Gastroesophageal sphincter (tissue), 4 donors: ENCODE measurements around the gene SDK1. TPM values are rescaled to one million over a fixed set of nuclear protein-coding genes. Genes with fewer than 3 reads are reported as not detected.

Experiments used
- ATAC-seq: fragments of 150-250 bp; one replicate; pipeline ENCODE4 v1.9.1; 2016; ENCODE audit warnings: mild to moderate bottlenecking, moderate library complexity
- H3K27ac ChIP-seq, 4 donors: fragments of 200-600 bp; sonication (generic) in 3 of 4; 1 replicate in 3 of 4; 2 replicates in 1 of 4; pipeline ENCODE4 v1.5.1; 2016 to 2019
- H3K27me3 ChIP-seq: fragments of 200-600 bp; sonication (generic); one replicate; pipeline ENCODE4 v1.5.1; 2019
- H3K36me3 ChIP-seq, 2 donors: fragments of 200-600 bp; sonication (generic); one replicate each; pipeline ENCODE4 v1.5.1; 2019; ENCODE audit warnings: control low read depth in 1 of 2
- H3K4me1 ChIP-seq, 3 donors: fragments of 200-600 bp; sonication (generic); 1 replicate in 2 of 3; 2 replicates in 1 of 3; pipeline ENCODE4 v1.5.1; 2016 to 2019; ENCODE audit warnings: control low read depth in 2 of 3
- H3K4me3 ChIP-seq, 2 donors: fragments of 200-600 bp; sonication (generic); one replicate each; pipeline ENCODE4 v1.5.1; 2019; ENCODE audit warnings: mild to moderate bottlenecking in 1 of 2, moderate library complexity in 1 of 2
- H3K9me3 ChIP-seq, 3 donors: fragments of 200-600 bp; sonication (generic); one replicate each; pipeline ENCODE4 v1.5.1; 2017 to 2019; ENCODE audit warnings: control low read depth in 2 of 3
- EP300 ChIP-seq: sonication (generic); formaldehyde crosslinking; IDR thresholded peaks from one replicate; pipeline ENCODE4 v1.6.1; 2017; ENCODE audit warnings: antibody characterized with exemption, mild to moderate bottlenecking
- POLR2A ChIP-seq, 2 donors: fragments of 450-650 bp; IDR thresholded peaks; one replicate each; pipeline ENCODE4 v1.6.1; 2017; ENCODE audit warnings: antibody characterized with exemption in 2 of 2, mild to moderate bottlenecking in 2 of 2, moderate library complexity in 1 of 2
- POLR2AphosphoS5 ChIP-seq: sonication (generic); formaldehyde crosslinking; IDR thresholded peaks from one replicate; pipeline ENCODE4 v1.6.1; 2017; ENCODE audit warnings: antibody characterized with exemption
- WGBS, 2 donors: methylation state at CpG; one replicate each; pipeline ENCODE4 v1.1.5; 2018; ENCODE audit warnings: low coverage in 1 of 2; 5-methylcytosine and 5-hydroxymethylcytosine counted together
- total RNA-seq, 4 donors: library from RNA; depleted of rRNA; stranded (reverse); fragments of >200 nt; gene quantifications; one replicate each; pipeline ENCODE4 v1.1.0, GENCODE V29; 2016
- TF ChIP-seq, protein P1 (sequence below), 4 experiments: fragments of 200-600 bp in 2 of 4; fragments of 450-650 bp in 2 of 4; sonication (generic) in 1 of 4; IDR thresholded peaks; one replicate each; pipeline ENCODE4 v1.5.1; 2017 to 2019; ENCODE audit warnings: antibody characterized with exemption in 4 of 4, mild to moderate bottlenecking in 2 of 4, moderate library complexity in 2 of 4

Gene SDK1
- total RNA-seq, 4 donors from 2014 or later, result 6.1 to 13.6 (median 8.7) TPM

DNA sequence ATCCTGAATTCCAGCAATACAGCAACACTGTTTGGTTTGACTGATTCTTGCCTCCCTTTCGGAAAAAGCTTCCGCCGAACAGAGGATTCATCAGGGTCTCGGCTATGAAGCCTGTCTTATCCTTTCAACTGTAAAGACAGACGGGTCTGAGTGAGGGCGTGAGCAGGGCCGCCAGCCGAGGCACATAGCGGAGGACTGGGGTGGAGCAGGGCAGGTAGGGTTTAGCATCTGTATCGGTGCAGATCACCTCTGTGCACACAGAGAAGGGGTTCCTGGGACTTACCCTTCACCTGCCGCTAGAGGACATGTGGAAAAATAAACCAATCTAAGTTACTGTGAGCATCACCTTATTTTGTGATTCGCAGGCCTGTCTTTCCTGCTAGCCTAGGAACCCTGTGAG, 724.2 kb downstream of the SDK1 start:
- WGBS, 2 donors, result 95 to 96% methylated on average over 6 to 8 of the region's 12 CpGs
- no peaks in the 10 kb centered on the region for H3K4me1 ChIP-seq
- no peaks in the 10 kb centered on the region for H3K27me3 ChIP-seq
- H3K4me3 ChIP-seq, result no peak overlapping the region
- TF ChIP-seq POLR2AphosphoS5 (no peak), EP300 (no peak), POLR2A (IDR thresholded peaks at IDR 0.05) (no peak)
- TF ChIP-seq, protein P1, sequence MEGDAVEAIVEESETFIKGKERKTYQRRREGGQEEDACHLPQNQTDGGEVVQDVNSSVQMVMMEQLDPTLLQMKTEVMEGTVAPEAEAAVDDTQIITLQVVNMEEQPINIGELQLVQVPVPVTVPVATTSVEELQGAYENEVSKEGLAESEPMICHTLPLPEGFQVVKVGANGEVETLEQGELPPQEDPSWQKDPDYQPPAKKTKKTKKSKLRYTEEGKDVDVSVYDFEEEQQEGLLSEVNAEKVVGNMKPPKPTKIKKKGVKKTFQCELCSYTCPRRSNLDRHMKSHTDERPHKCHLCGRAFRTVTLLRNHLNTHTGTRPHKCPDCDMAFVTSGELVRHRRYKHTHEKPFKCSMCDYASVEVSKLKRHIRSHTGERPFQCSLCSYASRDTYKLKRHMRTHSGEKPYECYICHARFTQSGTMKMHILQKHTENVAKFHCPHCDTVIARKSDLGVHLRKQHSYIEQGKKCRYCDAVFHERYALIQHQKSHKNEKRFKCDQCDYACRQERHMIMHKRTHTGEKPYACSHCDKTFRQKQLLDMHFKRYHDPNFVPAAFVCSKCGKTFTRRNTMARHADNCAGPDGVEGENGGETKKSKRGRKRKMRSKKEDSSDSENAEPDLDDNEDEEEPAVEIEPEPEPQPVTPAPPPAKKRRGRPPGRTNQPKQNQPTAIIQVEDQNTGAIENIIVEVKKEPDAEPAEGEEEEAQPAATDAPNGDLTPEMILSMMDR (IDR thresholded peaks at IDR 0.05), result no peak
- no peak overlapping the region for H3K27ac ChIP-seq
- peaks cover 0 to 14% (median 0%) of the 10 kb centered on the region in 3 donors for H3K9me3 ChIP-seq
- no peaks in the 10 kb centered on the region for H3K36me3 ChIP-seq
- no peak for ATAC-seq

DNA sequence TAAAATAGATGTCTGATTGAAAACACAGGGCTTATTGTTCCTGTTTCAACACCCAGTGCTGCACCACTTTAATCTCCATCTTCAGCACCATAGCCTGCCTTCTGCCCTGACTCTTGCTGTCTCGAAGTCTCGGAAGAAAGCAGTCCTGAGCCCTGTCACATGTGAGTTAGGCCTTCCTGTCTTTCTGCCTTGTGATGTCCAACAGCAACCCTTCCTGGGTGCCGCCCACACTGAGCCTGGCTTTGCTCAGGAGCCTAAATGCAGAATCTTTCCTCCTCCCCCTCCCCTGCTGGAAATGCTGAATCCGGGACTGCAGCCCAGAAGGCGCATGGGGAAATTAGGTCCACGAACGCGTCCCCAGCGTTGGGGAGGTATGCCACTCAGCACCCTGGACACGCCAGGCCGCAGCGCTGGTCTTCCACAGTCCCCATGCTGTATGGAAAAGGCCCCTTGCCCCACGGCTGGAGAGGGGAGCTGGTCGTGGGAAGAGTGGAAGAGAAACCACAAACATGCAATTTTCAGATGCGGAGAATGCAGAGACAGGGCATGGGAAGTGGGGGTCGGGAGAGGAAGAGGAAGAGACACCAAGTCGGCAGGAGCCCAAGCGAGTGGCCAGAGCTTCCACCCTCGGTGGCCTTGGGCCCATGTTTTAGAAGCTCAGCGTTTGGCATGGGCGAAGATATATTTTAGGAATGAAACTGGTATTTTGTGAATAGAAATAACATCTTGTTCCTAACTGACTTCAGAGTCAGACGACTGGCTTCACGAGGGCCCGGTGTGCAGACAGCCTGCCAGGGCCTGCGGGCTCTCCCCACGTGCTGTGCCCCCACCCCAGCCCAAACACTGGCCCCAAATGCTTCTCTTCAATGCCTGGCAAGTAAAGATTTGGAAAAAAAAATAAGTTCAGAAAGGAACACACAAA, 724.9 kb downstream of the SDK1 start:
- ATAC-seq, result no peak
- TF ChIP-seq POLR2A (IDR thresholded peaks at IDR 0.05) (no peak), POLR2AphosphoS5 (no peak), EP300 (no peak)
- TF ChIP-seq, protein P1 (IDR thresholded peaks at IDR 0.05), result no peak
- H3K4me3 ChIP-seq, result no peak overlapping the region
- no peaks in the 10 kb centered on the region for H3K27me3 ChIP-seq
- WGBS, 2 donors, result 52 to 72% methylated on average over 6 to 17 of the region's 26 CpGs
- H3K27ac ChIP-seq, result no peak overlapping the region
- peaks cover 0 to 7% (median 0%) of the 10 kb centered on the region in 3 donors for H3K9me3 ChIP-seq
- no peaks in the 10 kb centered on the region for H3K4me1 ChIP-seq
- no peaks in the 10 kb centered on the region for H3K36me3 ChIP-seq

DNA sequence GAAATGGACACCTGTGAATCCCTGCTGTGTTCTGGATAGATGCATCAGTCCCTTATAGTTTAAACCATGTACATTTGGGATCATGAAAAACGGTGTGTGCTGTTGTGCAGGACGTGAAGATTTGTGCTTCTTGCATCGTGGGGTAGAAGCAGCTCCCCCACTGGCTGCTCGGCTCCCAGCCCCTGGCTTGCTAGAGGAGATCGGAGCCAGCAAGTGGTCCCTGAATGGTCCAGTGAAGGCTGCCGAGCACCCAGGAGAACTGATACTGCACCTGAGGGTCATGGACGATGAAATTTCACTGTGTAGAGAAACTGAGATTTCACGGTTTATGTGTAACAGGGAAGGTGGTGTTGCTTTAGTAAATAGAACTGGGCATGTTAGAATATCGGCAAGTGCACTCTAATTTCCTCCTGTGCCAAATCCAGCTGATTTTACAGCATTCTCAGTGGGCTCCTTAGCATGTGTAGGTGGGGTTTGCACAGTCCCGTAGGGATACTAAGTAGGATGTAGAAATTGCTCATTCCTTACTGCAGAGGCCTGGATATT, 726.0 kb downstream of the SDK1 start:
- Histone ChIP-seq H3K9me3 (no peaks in the 10 kb centered on the region), H3K36me3 (no peaks in the 10 kb centered on the region), H3K4me1 (no peaks in the 10 kb centered on the region), H3K27me3 (no peaks in the 10 kb centered on the region), H3K27ac (no peak overlapping the region), H3K4me3 (no peak overlapping the region)
- WGBS, 2 donors, result 88 to 93% methylated on average over 5 to 8 of the region's 10 CpGs
- TF ChIP-seq, protein P1 (IDR thresholded peaks at IDR 0.05), result no peak
- TF ChIP-seq POLR2A (IDR thresholded peaks at IDR 0.05) (no peak), EP300 (no peak), POLR2AphosphoS5 (no peak)
- ATAC-seq, result no peak

DNA sequence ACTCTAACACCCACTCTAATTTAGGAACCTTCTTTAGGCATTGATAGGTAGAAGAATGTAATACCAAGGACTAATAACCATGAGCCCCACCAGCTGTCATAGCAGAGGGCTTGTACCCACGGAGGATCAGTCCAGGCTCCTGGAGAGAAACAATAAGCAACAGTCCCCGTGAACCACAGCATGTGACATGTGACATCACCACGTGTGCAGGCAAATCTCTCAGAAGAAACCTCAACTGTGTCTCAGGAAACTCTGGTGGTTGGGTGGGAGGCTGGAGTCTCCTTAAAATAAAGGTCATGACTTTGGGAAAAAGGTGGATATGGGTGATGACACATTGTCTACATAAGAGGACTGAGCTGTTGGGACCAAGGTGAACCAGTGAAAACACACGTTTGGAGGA, 727.2 kb downstream of the SDK1 start:
- no peaks in the 10 kb centered on the region for H3K27me3 ChIP-seq
- no peaks in the 10 kb centered on the region for H3K9me3 ChIP-seq
- H3K27ac ChIP-seq, result no peak overlapping the region
- no peak for ATAC-seq
- WGBS, 2 donors, result 29 to 61% methylated on average over 1 to 3 of the region's 4 CpGs
- H3K4me3 ChIP-seq, result no peak overlapping the region
- no peaks in the 10 kb centered on the region for H3K36me3 ChIP-seq
- H3K4me1 ChIP-seq, result no peaks in the 10 kb centered on the region
- TF ChIP-seq EP300 (no peak), POLR2AphosphoS5 (no peak), POLR2A (IDR thresholded peaks at IDR 0.05) (no peak)
- TF ChIP-seq, protein P1 (IDR thresholded peaks at IDR 0.05), result no peak

DNA sequence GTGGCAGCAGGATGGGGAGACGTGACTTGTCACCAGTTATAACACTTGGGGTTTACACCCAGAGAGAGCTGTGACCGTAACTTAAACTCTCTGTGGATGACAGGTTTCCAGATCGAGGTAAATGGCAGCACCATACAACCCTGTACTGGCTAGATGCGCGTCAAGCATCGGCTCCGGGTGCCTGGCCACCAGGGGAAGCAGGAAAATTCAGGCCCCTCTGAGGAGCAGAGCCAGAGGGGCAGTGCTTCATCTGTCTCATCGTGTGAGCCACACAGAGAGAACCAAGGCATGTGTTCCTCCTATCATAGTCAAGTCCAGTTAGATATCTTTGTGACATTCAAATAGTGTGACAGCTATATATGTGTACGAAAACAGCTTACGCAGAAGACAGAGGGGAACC, 728.9 kb downstream of the SDK1 start:
- H3K9me3 ChIP-seq, result no peaks in the 10 kb centered on the region
- no peak overlapping the region for H3K27ac ChIP-seq
- H3K36me3 ChIP-seq, result no peaks in the 10 kb centered on the region
- H3K27me3 ChIP-seq, result no peaks in the 10 kb centered on the region
- no peak for ATAC-seq
- WGBS, 2 donors, result 70 to 98% methylated on average over 4 to 8 of the region's 10 CpGs
- H3K4me3 ChIP-seq, result no peak overlapping the region
- no peaks in the 10 kb centered on the region for H3K4me1 ChIP-seq
- no peak for TF ChIP-seq POLR2AphosphoS5
- TF ChIP-seq EP300, result no peak
- TF ChIP-seq, protein P1 (IDR thresholded peaks at IDR 0.05), result no peak
- TF ChIP-seq POLR2A (IDR thresholded peaks at IDR 0.05), result no peak
